ENCODE data around the gene MCIDAS. TPM values are rescaled to one million over a fixed set of nuclear protein-coding genes. Genes with fewer than 3 reads are reported as not detected.
A peak's percentile ranks its signal among the peaks of the same experiment; 100 is the strongest.

The MCIDAS gene
- total and polyA plus RNA-seq, 2 of the 8 experiments (the other 6 are each of a cell fraction or from before 2014, with no cell fraction given): 0.15 TPM; not detected in 1

GRCh38 chr5:55226027-55226933 lies 835 bp downstream of the MCIDAS start (continued):
- TF ChIP-seq NANOG (IDR thresholded peaks at IDR 0.05; ENCODE audit: insufficient read depth, low read depth, low read length, poor library complexity, severe bottlenecking): no peak
- TF ChIP-seq, protein P1, sequence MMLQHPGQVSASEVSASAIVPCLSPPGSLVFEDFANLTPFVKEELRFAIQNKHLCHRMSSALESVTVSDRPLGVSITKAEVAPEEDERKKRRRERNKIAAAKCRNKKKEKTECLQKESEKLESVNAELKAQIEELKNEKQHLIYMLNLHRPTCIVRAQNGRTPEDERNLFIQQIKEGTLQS (IDR thresholded peaks at IDR 0.05; ENCODE audit: insufficient read depth, low read depth, low read length): no peak
- 0 out of 4 replicates have a peak, but pooled peaks of 1 of the 2 experiments have one; percentile 52 for TF ChIP-seq SIN3A (conservative IDR thresholded peaks at IDR 0.05 in 1 of 2, IDR thresholded peaks at IDR 0.05 in 1 of 2; ENCODE audit: low read depth in 1 of 2, low read length in 2 of 2)
- TF ChIP-seq CBX8 (IDR thresholded peaks at IDR 0.05; ENCODE audit: borderline replicate concordance, low read depth, low read length): no peak
- TF ChIP-seq ZNF274 (IDR thresholded peaks at IDR 0.05; ENCODE audit: borderline replicate concordance, extremely low read depth, low read length): no peak
- TF ChIP-seq, protein P2, sequence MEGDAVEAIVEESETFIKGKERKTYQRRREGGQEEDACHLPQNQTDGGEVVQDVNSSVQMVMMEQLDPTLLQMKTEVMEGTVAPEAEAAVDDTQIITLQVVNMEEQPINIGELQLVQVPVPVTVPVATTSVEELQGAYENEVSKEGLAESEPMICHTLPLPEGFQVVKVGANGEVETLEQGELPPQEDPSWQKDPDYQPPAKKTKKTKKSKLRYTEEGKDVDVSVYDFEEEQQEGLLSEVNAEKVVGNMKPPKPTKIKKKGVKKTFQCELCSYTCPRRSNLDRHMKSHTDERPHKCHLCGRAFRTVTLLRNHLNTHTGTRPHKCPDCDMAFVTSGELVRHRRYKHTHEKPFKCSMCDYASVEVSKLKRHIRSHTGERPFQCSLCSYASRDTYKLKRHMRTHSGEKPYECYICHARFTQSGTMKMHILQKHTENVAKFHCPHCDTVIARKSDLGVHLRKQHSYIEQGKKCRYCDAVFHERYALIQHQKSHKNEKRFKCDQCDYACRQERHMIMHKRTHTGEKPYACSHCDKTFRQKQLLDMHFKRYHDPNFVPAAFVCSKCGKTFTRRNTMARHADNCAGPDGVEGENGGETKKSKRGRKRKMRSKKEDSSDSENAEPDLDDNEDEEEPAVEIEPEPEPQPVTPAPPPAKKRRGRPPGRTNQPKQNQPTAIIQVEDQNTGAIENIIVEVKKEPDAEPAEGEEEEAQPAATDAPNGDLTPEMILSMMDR (IDR thresholded peaks at IDR 0.05; ENCODE audit: control extremely low read depth in 1 of 3, insufficient read depth in 1 of 3, low read depth in 1 of 3, low read length in 3 of 3): peak in 2 of 3 experiments; percentile 75 to 92; a peak in 3 of 4 replicates
- TF ChIP-seq SP1 (IDR thresholded peaks at IDR 0.05; ENCODE audit: low read depth, low read length): no peak
- TF ChIP-seq SP4 (IDR thresholded peaks at IDR 0.05; ENCODE audit: low read length): no peak
- TF ChIP-seq GABPA (IDR thresholded peaks at IDR 0.05; ENCODE audit: borderline replicate concordance, insufficient read depth, low read length): no peak; the same call in 1 of the 2 replicates
- TF ChIP-seq NRF1 (IDR thresholded peaks at IDR 0.05; ENCODE audit: low read depth, low read length): no peak
- TF ChIP-seq EZH2 (IDR thresholded peaks at IDR 0.05; ENCODE audit: low read depth, low read length, severe bottlenecking): peak; percentile 51
- TF ChIP-seq RAD21 (IDR thresholded peaks at IDR 0.05 in 1 of 2, conservative IDR thresholded peaks at IDR 0.05 in 1 of 2; ENCODE audit: low read depth in 2 of 2, low read length in 2 of 2): peak; percentile 75 to 84

All from H1 (cell line).